Muscle of leg (tissue), 11 donors: ENCODE measurements around the gene KPNA2. TPM values are rescaled to one million over a fixed set of nuclear protein-coding genes. Genes with fewer than 3 reads are reported as not detected.
"Not testable (repeated sequence)": the region's sequence is repeated elsewhere in the genome, so short reads cannot be mapped to it uniquely, and the experiment has no call there.

Experiments
- DNase-seq: peaks from one replicate; pipeline ENCODE4 v3.0.0; 2013
- H3K27ac ChIP-seq: one replicate; pipeline ENCODE4 v1.5.1; 2013; ENCODE audit warnings: mild to moderate bottlenecking, low read length, control low read depth
- H3K27me3 ChIP-seq: one replicate; pipeline ENCODE4 v1.6.1; 2013; ENCODE audit warnings: low read length; ENCODE audit not compliant: control insufficient read depth, insufficient read depth
- H3K36me3 ChIP-seq: one replicate; pipeline ENCODE4 v1.6.1; 2013; ENCODE audit warnings: low read length; ENCODE audit not compliant: control insufficient read depth, insufficient read depth
- H3K4me1 ChIP-seq: one replicate; pipeline ENCODE4 v1.6.1; 2013; ENCODE audit warnings: low read length; ENCODE audit not compliant: control insufficient read depth, insufficient read depth
- H3K4me3 ChIP-seq: one replicate; pipeline ENCODE4 v1.5.1; 2013; ENCODE audit warnings: low read length, control low read depth
- H3K9me3 ChIP-seq: replicated peaks from 2 replicates; pipeline ENCODE4 v1.6.1; 2013; ENCODE audit warnings: low read depth, low read length; ENCODE audit not compliant: control insufficient read depth
- WGBS: methylation state at CpG from one replicate; pipeline ENCODE4 v1.1.5; 2013; ENCODE audit warnings: missing lambda C conversion rate; ENCODE audit not compliant: insufficient coverage; 5-methylcytosine and 5-hydroxymethylcytosine counted together
- polyA plus RNA-seq, 8 donors: library from polyadenylated mRNA; unstranded; fragments of 120-200 nt; gene quantifications; one replicate each; pipeline versions ENCODE4 v1.2.1 to v1.2.3, GENCODE V29; 2013; ENCODE audit warnings: inconsistent platforms in 1 of 8, low replicate concordance in 1 of 8; ENCODE audit not compliant: insufficient read length in 8 of 8, insufficient read depth in 1 of 8
- total RNA-seq: library from RNA; stranded (reverse); fragments of 120-200 nt; gene quantifications from one replicate; pipeline ENCODE4 v1.2.4, GENCODE V29; 2013

The KPNA2 gene
- total and polyA plus RNA-seq, 9 donors = 32.1 to 95.7 (median 67.3) TPM

DNA sequence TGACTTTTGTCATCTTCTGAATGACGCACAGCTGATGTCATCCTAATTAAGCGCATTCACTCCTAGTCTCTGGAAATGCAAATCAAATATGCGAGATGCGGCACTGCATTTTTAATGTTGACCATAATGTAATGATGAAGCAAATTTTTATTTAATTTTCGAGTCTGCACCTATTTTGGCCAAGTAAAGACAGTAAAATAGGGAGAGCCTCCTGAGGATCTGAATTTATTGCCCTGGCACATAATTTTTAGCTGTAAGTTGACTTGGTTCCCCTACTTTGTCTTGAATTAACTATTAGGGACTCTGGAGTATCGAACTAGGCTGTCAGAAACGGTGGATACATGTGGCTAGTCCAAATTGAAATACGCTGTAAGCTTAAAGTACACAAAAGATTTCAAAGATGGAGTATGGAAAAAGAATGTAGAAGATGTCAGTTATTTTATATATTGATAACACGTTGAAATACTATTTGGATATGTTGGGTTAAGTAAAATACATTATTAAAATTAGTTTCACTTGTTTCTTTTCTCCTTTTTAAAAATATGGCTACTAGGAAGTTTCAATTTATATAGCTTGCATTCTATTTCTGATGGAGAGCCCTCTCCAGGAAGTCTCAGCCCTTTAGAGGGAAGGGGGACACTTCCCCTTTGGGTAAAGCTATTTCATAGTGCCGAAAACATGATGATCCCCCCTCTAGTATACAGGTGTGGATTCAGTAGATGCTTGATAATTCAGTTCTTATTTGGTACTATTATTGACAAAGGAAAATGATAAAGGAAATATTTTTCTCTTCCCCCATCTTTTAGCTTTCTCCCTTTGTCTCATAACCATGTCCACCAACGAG lies 991 bp downstream of the KPNA2 start:
- Histone ChIP-seq H3K4me1 (peaks cover 11% of the 10 kb centered on the region), H3K27ac (peak overlapping the region; percentile 88), H3K27me3 (no peaks in the 10 kb centered on the region), H3K36me3 (peaks cover 34% of the 10 kb centered on the region), H3K9me3 (no peaks in the 10 kb centered on the region), H3K4me3 (peak overlapping the region; percentile 95)
- no CpG with 5 or more reads among the region's 11 CpGs for WGBS
- DNase-seq = no peak

DNA sequence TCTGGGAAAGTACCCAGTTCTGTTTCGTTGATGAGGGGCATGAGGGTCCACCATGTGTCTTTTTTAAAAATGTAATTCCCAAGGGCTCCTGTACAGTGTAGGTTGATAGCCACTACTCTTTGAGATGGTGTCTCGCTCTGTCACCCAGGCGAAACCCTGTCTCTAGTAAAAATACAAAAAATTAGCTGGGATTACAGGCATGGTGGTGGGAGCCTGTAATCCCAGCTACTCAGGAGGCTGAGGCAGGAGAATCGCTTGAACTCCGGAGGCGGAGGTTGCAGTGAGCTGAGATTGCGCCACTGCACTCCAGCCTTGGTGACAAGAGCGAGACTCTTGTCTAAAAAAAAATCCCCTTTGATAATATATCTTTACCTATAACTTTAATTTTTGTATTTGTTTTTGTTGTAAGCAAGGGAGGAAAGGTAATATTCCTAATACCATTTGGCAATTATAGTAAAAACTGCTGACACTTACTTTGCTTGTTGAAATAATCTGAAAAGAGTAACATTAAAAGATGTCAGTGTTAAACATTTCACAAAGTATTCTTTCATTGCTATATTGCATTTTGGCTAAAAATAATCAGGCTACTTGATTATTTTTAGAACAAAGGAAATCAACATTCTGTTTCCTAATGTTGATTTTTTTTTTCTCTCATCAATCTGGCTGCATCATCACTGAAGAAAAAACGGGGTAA lies 11.8 kb downstream of the KPNA2 start:
- H3K36me3 ChIP-seq = peaks cover 29% of the 10 kb centered on the region
- H3K27me3 ChIP-seq = no peaks in the 10 kb centered on the region
- WGBS = 77% methylated on average over 3 of the region's 9 CpGs
- DNase-seq = no peak
- H3K4me3 ChIP-seq = no peak overlapping the region
- no peaks in the 10 kb centered on the region for H3K9me3 ChIP-seq
- H3K27ac ChIP-seq = no peak overlapping the region
- H3K4me1 ChIP-seq = no peaks in the 10 kb centered on the region

DNA sequence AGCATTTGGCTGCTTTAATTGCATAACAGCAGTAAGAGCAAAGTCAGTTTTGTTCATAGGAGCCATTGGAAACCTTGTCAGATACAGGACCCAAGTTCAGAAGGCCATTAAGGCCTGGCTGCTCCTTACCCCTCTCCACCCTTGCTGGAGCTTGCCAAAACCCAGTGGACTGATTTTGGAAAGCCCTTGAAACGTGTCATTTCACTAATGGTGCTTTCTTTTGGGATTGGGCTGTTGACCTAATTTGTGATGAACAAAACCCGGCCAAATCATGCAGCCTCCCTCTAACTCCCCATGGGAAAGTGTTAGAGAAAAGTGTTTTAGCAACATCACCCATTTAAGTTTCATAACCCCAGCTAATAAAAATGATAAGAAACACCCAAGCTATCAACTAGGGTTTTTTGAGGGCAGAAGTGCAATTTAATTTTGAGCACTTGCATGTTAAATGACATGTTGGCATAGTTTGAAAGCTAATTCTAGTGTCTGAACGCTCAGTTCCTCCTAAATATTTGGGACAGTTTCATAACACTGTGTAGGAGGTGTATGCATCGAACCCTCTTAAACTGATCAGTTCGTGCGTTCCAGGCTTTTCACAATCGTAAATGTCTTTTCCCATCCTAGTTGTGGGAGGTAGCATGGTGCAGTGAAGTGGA lies 12.5 kb downstream of the KPNA2 start:
- not testable (repeated sequence) for H3K4me3 ChIP-seq, H3K4me1 ChIP-seq, H3K27me3 ChIP-seq, H3K27ac ChIP-seq, H3K9me3 ChIP-seq
- H3K36me3 ChIP-seq = peaks cover 24% of the 10 kb centered on the region
- WGBS = 80% methylated on average over 1 of the region's 7 CpGs
- DNase-seq = peak; percentile 30

DNA sequence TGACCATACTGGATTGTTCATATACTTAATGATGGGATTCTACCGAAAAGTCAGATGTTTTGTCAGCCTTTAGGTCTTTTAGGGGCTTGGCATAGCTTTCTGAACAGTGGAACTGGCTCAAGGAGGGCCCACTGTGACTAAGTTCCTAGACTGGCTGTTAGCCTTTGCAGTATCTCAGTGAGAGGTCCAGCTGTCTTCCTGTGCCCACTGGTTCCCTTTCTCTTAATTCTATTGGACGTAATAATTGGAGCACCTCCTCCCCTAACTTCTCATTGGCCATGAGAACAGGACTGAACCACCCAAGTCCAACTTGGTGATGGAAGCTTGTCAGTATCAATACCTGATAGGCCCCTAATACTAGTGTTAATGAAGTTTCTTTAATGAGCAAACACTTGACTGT lies 13.5 kb downstream of the KPNA2 start:
- no peaks in the 10 kb centered on the region for H3K9me3 ChIP-seq
- no peak overlapping the region for H3K27ac ChIP-seq
- DNase-seq = no peak
- H3K4me1 ChIP-seq = peaks cover 13% of the 10 kb centered on the region
- WGBS = no CpG with 5 or more reads among the region's 2 CpGs
- peaks cover 16% of the 10 kb centered on the region for H3K36me3 ChIP-seq
- no peaks in the 10 kb centered on the region for H3K27me3 ChIP-seq
- no peak overlapping the region for H3K4me3 ChIP-seq

DNA sequence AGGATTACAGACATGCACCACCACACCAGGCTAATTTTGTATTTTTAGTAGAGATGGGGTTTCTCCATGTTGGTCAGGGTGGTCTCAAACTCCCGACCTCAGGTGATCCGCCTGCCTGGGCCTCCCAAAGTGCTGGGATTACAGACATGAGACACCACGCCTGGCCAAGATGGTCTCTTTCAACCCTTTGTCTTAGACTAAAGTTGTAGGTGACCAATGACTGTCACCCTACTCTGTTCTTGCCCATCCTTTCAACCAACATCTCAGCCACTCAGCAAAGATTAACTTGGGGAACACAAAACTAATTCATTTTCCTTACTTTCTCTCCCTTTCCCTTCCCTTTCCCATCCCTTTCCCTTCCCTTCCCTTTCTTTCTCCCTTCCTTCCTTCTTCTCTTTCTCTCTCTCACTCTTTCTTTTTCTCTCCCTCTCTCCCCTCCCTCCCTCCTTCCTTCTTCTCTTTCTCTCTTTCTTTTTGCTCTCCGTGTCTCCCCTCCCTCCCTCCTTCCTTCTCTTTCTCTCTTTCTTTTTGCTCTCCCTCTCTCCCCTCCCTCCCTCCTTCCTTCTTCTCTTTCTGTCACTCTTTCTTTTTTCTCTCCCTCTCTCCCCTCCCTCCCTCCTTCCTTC lies 14.4 kb downstream of the KPNA2 start:
- not testable (repeated sequence) for H3K27ac ChIP-seq, H3K4me3 ChIP-seq, DNase-seq, H3K36me3 ChIP-seq, H3K27me3 ChIP-seq, H3K9me3 ChIP-seq
- 84% methylated on average over 4 of the region's 4 CpGs for WGBS
- peaks cover 20% of the 10 kb centered on the region for H3K4me1 ChIP-seq

DNA sequence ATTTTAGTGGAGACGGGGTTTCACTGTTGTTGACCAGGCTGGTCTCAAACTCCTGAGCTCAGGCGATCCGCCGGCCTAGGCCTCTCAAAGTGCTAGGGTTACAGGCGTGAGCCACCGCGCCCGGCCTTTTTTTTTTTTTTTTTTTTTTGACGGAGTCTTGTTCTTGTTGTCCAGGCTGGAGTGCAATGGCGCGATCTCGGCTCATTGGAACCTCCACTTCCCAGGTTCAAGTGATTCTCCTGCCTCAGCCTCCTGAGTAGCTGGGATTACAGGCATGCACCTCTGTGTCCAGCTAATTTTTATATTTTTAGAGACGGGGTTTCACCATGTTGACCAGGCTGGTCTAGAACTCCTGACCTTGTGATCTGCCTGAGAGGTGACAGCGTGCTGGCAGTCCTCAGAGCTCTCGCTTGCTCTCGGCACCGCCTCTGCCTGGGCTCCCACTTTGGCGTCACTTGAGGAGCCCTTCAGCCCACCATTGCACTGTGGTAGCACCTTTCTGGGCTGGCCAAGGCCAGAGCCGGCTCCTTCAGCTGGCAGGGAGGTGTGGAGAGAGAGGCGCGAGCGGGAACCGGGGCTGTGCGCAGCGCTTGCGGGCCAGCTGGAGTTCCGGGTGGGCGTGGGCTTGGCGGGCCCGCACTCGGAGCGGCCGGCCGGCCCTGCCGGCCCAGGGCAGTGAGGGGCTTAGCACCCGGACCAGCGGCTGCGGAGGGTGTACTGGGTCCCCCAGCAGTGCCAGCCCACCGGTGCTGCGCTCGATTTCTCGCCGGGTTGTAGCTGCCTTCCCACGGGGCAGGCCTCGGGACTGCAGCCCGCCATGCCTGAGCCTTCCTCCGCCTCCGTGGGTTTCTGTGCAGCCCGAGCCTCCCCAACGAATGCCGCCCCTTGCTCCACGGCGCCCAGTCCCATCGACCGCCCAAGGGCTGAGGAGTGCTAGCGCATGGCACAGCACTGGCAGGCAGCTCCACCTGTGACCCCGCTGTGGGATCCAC lies 16.1 kb downstream of the KPNA2 start:
- DNase-seq, H3K27me3 ChIP-seq, H3K36me3 ChIP-seq, H3K27ac ChIP-seq, H3K9me3 ChIP-seq, H3K4me3 ChIP-seq: not testable (repeated sequence)
- peaks cover 22% of the 10 kb centered on the region for H3K4me1 ChIP-seq
- WGBS = 98% methylated on average over 45 of the region's 57 CpGs

DNA sequence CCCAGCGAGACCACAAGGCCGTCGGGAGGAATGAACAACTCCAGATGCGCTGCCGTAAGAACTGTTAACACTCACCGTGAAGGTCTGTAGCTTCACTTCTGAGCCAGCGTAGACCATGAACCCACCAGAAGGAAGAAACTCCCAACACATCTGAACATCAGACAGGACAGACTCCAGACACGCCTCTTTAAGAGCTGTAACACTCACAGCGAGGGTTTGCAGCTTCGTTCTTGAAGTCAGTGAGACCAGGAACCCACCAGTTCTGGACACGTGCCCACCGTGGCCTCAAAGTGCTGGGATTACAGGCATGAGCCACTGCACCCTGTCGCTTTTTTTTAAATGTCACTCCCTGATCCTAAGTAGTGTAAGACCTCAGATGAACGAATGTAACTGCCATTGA lies 17.3 kb downstream of the KPNA2 start:
- no peak overlapping the region for H3K4me3 ChIP-seq
- WGBS = 82% methylated on average over 13 of the region's 14 CpGs
- no peak for DNase-seq
- no peaks in the 10 kb centered on the region for H3K27me3 ChIP-seq
- H3K9me3 ChIP-seq = no peaks in the 10 kb centered on the region
- peaks cover 22% of the 10 kb centered on the region for H3K4me1 ChIP-seq
- H3K36me3 ChIP-seq = no peaks in the 10 kb centered on the region
- H3K27ac ChIP-seq = peak overlapping the region; percentile 80

DNA sequence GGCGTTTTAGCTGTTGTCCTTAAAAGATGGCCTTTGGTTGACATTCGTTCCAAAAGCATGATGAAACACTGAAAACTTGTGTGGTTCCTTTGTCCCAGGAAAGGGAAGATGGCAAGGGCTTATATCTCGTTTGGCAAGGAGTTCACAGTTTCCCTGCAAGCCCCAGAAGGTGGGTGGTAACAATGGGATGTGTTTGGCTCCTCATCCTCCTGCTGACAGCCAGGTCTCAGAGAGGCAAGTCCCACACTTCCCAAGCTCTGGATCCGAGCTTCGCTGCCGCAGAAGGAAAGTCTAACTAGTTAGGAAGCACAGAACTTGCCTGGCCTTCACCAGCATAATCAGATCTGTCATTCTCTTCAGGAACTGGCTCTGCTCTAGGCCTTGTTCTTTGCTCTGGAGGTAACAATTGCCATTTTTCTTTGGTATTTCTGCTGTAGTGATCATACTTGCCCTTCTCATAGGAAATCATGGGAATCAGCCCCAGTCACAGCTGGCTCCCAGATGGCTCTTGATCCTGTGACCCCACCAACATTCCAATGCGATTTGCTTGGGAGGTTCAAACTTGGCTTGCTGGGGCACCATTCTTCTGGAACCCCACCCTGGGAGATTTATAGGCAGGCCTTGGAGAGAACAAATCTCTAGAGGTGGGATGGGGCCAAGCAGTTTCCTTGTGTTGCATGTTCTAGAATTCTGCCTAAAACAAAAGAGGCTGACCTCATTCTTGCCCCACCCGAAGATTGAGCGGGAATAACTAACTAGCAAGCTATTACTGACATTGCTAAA lies 17.9 kb downstream of the KPNA2 start:
- peaks cover 22% of the 10 kb centered on the region for H3K4me1 ChIP-seq
- no peaks in the 10 kb centered on the region for H3K36me3 ChIP-seq
- H3K27me3 ChIP-seq = no peaks in the 10 kb centered on the region
- WGBS = 63% methylated on average over 3 of the region's 9 CpGs
- peak; percentile 73 for DNase-seq
- H3K9me3 ChIP-seq = no peaks in the 10 kb centered on the region
- peak overlapping the region; percentile 80 for H3K27ac ChIP-seq
- H3K4me3 ChIP-seq = no peak overlapping the region
